Esophagus (tissue), 2 donors: Measurements from ENCODE around the gene MRPL9. TPM values are rescaled to one million over a fixed set of nuclear protein-coding genes. Genes with fewer than 3 reads are reported as not detected.
"Not testable (repeated sequence)": the region's sequence is repeated elsewhere in the genome, so short reads cannot be mapped to it uniquely, and the experiment has no call there.

ENCODE experiments used
- H3K27ac ChIP-seq, 2 donors: one replicate each; pipeline ENCODE4 v1.5.1; 2013; ENCODE audit warnings: low read depth in 2 of 2, mild to moderate bottlenecking in 2 of 2, inconsistent platforms in 1 of 2, low read length in 1 of 2, moderate library complexity in 1 of 2
- H3K27me3 ChIP-seq, 2 donors: one replicate each; pipeline ENCODE4 v1.6.1; 2013; ENCODE audit warnings: low read length in 2 of 2, control low read depth in 1 of 2, mild to moderate bottlenecking in 1 of 2; ENCODE audit not compliant: insufficient read depth in 2 of 2, control insufficient read depth in 1 of 2
- H3K36me3 ChIP-seq, 2 donors: one replicate each; pipeline ENCODE4 v1.6.1; 2013; ENCODE audit warnings: low read length in 1 of 2; ENCODE audit not compliant: control insufficient read depth in 2 of 2, insufficient read depth in 2 of 2
- H3K4me1 ChIP-seq, 2 donors: one replicate each; pipeline ENCODE4 v1.6.1; 2013; ENCODE audit warnings: low read length in 1 of 2; ENCODE audit not compliant: control insufficient read depth in 2 of 2, insufficient read depth in 2 of 2
- H3K4me3 ChIP-seq, 2 donors: one replicate each; pipeline ENCODE4 v1.5.1; 2013; ENCODE audit warnings: low read length in 2 of 2, mild to moderate bottlenecking in 2 of 2, low read depth in 1 of 2, moderate library complexity in 1 of 2
- H3K9me3 ChIP-seq, 2 donors: one replicate each; pipeline ENCODE4 v1.6.1; 2013; ENCODE audit warnings: mild to moderate bottlenecking in 2 of 2, low read depth in 1 of 2, low read length in 1 of 2, moderate library complexity in 1 of 2; ENCODE audit not compliant: control insufficient read depth in 2 of 2, insufficient read depth in 1 of 2
- WGBS, 2 donors: extraction: QIAGEN DNeasy Blood & Tissue Kit; methylation state at CpG; one replicate each; pipeline ENCODE4 v1.1.7; 2013; 5-methylcytosine and 5-hydroxymethylcytosine counted together
- polyA plus RNA-seq, 2 donors: library from polyadenylated mRNA; stranded (reverse); fragments of 200-250 nt; gene quantifications; one replicate each; pipeline ENCODE4 v1.2.3, GENCODE V29; 2013
- donor health status: healthy with polysubstance abuse.
- donor health status: Bipolar disorder and iron deficiency.

MRPL9 gene
- polyA plus RNA-seq, 2 donors: 49.9 to 53.9 TPM

- Histone ChIP-seq H3K36me3 (no peaks in the 10 kb centered on the region), H3K27ac (no peak overlapping the region), H3K27me3 (no peaks in the 10 kb centered on the region), H3K9me3 (no peaks in the 10 kb centered on the region), H3K4me1 (peaks cover 0 to 7% of the 10 kb centered on the region in 2 donors), H3K4me3 (no peak overlapping the region)
- WGBS, 2 donors: 81 to 87% methylated on average over 3 of the region's 3 CpGs
Measured at GRCh38 chr1:151787689-151788088, 24.4 kb upstream of the MRPL9 start.

GRCh38 chr1:151783796-151784195 is 20.5 kb upstream of the MRPL9 start:
- Histone ChIP-seq H3K27me3 (no peaks in the 10 kb centered on the region), H3K4me1 (no peaks in the 10 kb centered on the region), H3K4me3 (no peak overlapping the region), H3K36me3 (no peaks in the 10 kb centered on the region), H3K9me3 (no peaks in the 10 kb centered on the region), H3K27ac (no peak overlapping the region)
- WGBS, 2 donors: 82 to 84% methylated on average over 2 of the region's 2 CpGs

GRCh38 chr1:151782741-151783140 is 19.4 kb upstream of the MRPL9 start:
- H3K36me3 ChIP-seq: peaks cover 0 to 2% of the 10 kb centered on the region in 2 donors
- H3K4me1 ChIP-seq: no peaks in the 10 kb centered on the region
- 55 to 78% methylated on average over 3 of the region's 3 CpGs for WGBS, 2 donors
- H3K27me3 ChIP-seq: no peaks in the 10 kb centered on the region
- no peak overlapping the region for H3K27ac ChIP-seq
- H3K4me3 ChIP-seq: no peak overlapping the region
- H3K9me3 ChIP-seq: no peaks in the 10 kb centered on the region

- H3K36me3 ChIP-seq, H3K27ac ChIP-seq, H3K9me3 ChIP-seq, H3K4me3 ChIP-seq, H3K4me1 ChIP-seq, H3K27me3 ChIP-seq: not testable (repeated sequence)
- WGBS, 2 donors: 76 to 82% methylated on average over 5 of the region's 5 CpGs
Measured at GRCh38 chr1:151782026-151782425, 18.7 kb upstream of the MRPL9 start.

DNA sequence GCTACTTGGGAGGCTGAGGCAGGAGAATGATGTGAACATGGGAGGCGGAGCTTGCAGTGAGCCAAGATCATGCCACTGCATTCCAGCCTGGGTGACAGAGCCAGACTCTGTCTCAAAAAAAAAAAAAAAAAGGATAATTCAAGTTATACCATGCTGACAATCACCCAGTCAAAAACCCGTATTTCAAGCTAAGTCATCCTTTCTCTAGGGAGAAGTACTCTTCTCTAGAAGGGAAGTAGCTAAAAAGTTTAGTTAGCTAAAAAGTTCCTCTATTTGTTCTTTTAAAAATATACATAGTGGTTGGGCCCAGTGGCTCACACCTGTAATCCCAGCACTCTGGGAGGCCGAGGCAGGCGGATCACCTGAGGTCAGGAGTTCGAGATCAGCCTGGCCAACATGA is 17.4 kb upstream of the MRPL9 start:
- H3K27me3 ChIP-seq, H3K27ac ChIP-seq, H3K4me3 ChIP-seq, H3K4me1 ChIP-seq, H3K36me3 ChIP-seq, H3K9me3 ChIP-seq: not testable (repeated sequence)
- WGBS, 2 donors: 88 to 90% methylated on average over 5 of the region's 5 CpGs

DNA sequence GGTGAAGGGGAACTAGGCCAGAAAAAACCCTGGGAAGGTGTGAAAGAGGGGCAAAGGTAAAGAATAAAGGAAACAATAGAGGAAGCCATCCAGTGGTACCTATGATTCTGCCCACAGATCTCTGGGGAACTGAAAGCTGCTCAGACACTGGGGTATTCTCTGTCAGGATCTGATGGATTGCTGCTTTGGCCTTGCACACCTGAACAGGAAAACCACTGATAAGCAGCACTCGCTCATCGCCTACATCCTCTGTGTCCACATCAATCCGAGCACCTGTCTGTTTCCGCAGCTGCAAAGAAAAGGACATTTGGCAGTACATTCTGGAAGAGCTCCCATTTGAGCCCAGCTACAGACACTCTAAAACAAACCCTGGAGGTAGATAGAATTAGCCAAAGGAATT is 16.6 kb upstream of the MRPL9 start:
- H3K4me1 ChIP-seq: no peaks in the 10 kb centered on the region
- no peak overlapping the region for H3K27ac ChIP-seq
- no peaks in the 10 kb centered on the region for H3K9me3 ChIP-seq
- WGBS, 2 donors: 86 to 87% methylated on average over 4 of the region's 4 CpGs
- H3K4me3 ChIP-seq: no peak overlapping the region
- peaks cover 0 to 2% of the 10 kb centered on the region in 2 donors for H3K36me3 ChIP-seq
- no peaks in the 10 kb centered on the region for H3K27me3 ChIP-seq

DNA sequence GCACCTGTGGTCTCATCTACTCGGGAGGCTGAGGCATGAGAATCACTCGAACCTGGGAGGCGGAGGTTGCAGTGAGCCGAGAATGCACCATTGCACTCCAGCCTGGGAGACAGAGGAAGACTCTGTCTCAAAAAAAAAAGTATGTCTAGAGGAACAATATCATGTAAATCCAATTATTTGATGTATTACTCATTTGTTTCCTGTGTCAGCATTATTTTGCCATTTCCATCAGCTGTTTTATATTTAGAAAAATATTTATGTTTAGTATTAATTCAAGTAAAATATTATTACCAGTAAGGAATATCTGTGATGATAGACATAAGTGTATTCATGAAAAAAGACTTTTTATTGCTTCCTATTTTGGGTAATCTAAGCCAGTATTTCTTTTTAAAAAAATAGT is 14.0 kb upstream of the MRPL9 start:
- no peak overlapping the region for H3K4me3 ChIP-seq

DNA sequence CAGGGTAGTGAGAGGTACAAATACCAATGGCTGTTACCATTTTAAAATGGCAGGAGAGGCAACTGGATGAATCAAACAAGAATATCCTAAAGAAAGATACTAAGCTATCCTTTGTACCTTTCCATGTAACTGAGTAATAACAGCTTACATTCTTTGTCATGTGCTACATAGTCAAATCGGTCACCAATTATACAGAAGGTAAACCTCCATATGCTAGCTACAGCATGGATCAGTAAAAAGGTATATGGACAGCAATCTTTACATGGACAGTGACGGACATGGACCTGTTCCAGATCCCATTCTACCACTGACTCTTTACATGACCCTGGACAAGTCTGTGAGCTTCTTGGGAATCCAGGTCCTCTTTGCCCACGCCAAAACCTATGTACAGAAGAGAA is 13.4 kb upstream of the MRPL9 start:
- 84 to 94% methylated on average over 3 of the region's 3 CpGs for WGBS, 2 donors
- Histone ChIP-seq H3K27ac (no peak overlapping the region), H3K9me3 (no peaks in the 10 kb centered on the region), H3K27me3 (no peaks in the 10 kb centered on the region), H3K36me3 (peaks cover 0 to 2% of the 10 kb centered on the region in 2 donors), H3K4me1 (no peaks in the 10 kb centered on the region), H3K4me3 (no peak overlapping the region)

More for the DNA sequence above, 14.0 kb upstream of the MRPL9 start:
- H3K27me3 ChIP-seq: no peaks in the 10 kb centered on the region
- peaks cover 0 to 2% of the 10 kb centered on the region in 2 donors for H3K36me3 ChIP-seq
- H3K27ac ChIP-seq: no peak overlapping the region
- no peaks in the 10 kb centered on the region for H3K9me3 ChIP-seq
- H3K4me1 ChIP-seq: no peaks in the 10 kb centered on the region
- 79 to 96% methylated on average over 4 of the region's 4 CpGs for WGBS, 2 donors

- 91 to 95% methylated on average over 7 of the region's 7 CpGs for WGBS, 2 donors
- no peaks in the 10 kb centered on the region for H3K9me3 ChIP-seq
- H3K36me3 ChIP-seq: peaks cover 0 to 2% of the 10 kb centered on the region in 2 donors
- H3K27me3 ChIP-seq: no peaks in the 10 kb centered on the region
- H3K4me1 ChIP-seq: no peaks in the 10 kb centered on the region
- no peak overlapping the region for H3K4me3 ChIP-seq
- H3K27ac ChIP-seq: no peak overlapping the region
Measured at GRCh38 chr1:151775894-151776664, 12.8 kb upstream of the MRPL9 start.

- Histone ChIP-seq H3K9me3 (no peaks in the 10 kb centered on the region), H3K27ac (no peak overlapping the region), H3K36me3 (peaks cover 0 to 2% of the 10 kb centered on the region in 2 donors), H3K27me3 (no peaks in the 10 kb centered on the region), H3K4me1 (no peaks in the 10 kb centered on the region), H3K4me3 (no peak overlapping the region)
- 64 to 83% methylated on average over 3 of the region's 3 CpGs for WGBS, 2 donors
Measured at GRCh38 chr1:151774256-151774922, 11.1 kb upstream of the MRPL9 start.
